SIG-M5 treated with dmso at 0.1 percent for 504 hours (cell line): Measurements from ENCODE around the gene C17orf67.

Source experiments
- DNase-seq: peaks from one replicate; lab custom pipeline; 2025; ENCODE audit not compliant: unreplicated experiment; lab: John Stamatoyannopoulos, UW

The C17orf67 gene

GRCh38 chr17:56834380-56835263 is 902 bp upstream of the C17orf67 start:
- DNase-seq: peak; percentile 67

- peak; percentile 92 for DNase-seq
These were observed 487 bp downstream of the C17orf67 start for GRCh38 chr17:56833057-56833808.

- no peak for DNase-seq
These were observed 1.3 kb downstream of the C17orf67 start for GRCh38 chr17:56832446-56832845.

DNA sequence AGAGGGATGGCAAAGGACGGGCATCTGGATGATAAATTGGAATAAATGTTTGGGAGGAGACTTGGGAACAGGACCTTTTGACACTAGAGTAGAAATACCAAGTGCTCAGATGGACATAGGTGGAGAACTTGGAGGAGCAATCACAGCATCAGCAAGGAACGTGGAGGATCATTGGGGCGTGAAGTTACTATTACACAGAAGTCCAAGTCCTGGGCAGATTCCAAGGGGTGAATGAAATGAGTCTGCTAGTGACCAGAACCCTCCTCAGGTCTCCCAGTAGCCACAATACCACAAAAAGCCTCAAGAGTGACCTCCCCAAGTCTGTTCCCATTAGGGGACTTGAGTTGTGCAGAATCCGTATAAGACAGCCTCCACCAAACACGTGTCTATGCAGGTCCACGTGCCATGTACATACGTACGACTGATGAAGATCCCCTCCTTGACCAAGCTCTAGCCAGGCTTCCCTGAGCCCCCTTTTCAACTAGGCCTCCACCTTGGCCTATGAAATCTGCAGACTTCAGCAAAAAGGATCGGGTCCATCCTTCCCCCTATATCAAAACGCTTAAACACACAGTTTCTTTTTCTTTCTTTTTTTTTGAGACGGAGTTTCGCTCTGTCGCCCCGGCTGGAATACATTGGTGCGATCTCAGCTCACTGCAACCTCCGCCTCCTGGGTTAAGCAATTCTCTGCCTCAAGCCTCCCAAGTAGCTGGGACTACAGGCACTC is 2.2 kb downstream of the C17orf67 start:
- no peak for DNase-seq

DNA sequence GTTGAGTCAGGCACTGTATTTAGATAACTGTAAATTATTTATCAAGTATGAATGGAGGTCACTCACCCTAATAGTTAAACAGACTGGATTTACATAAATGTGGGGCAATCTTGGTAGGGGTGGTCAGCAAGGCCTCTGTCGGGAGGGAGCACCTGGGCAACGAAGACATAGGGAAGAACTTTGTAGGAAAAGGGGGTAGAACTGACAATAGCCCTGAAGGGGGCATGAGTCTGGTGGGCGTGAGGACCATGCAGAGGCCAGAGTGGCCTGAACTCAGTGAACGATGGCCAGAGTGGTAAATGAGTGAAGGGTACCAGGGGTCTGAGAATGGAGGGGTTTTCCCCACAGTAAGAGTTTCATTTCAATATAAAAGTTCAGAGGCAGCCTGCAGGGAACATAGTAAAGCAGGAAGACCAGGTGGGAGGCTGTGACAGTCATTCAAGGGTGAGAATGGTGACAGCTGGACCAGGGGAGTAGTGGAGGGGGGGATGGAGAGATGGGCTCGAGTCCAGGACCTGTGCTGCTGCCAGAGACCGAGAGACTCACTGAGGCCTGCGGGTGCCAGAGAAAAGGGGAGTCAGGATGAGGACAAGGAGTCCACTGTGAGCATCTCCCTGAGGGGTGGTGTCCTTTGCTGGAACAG is 2.9 kb downstream of the C17orf67 start:
- DNase-seq: no peak

- DNase-seq: no peak
These were observed 6.9 kb downstream of the C17orf67 start for GRCh38 chr17:56826611-56827414.

GRCh38 chr17:56824503-56824902 is 9.2 kb downstream of the C17orf67 start:
- no peak for DNase-seq

GRCh38 chr17:56823848-56824247 is 9.9 kb downstream of the C17orf67 start:
- DNase-seq: no peak

DNA sequence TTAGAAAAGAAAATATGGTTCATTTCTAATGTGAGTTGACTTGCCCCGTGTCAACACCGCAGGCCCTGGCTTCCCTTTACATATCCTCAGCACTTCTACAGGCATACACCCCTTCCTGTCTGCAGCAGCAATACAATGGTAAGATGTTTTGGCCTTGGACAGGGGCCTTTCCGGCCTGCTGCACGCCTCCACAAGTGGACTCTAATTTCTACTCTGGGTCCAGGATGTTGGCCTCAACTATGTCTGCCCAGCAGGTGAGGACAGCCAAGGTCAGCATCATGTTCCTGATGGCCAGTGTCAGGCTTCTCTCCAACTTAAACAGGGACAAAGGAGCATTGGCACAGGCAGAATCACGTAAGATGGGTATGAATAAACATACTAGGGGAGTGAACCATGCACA is 11.0 kb downstream of the C17orf67 start:
- no peak for DNase-seq

DNA sequence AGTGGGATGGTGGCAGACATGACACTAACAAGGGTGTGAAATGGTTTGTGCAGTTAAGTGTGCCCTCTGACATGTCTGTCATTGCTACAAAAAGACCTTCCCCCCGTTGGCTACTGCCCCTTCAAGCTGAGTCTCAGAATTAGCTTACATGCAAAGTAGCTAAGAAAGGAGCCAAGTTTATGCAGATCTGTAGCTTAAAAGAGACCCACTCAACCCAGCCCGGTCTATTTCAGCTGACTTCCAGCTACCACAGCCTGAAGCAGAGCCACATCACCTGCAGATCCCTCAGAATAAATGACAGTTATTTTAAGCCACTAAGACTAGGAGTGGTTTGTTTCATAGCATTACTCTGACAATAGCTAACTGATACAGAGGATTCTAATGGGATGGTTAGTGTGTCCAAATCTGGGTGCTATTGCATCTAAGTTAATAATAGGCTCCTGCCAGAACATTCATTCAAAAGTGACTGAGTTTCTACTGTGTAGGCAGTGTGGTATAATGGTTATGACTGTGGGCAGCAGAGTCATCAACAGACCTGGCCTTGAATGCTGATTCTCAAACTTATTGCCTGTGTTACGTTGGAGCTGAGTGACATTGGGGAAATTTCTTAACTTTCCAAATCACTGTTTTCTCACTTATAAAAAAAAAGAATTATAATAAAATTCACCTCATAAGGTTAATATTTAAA is 11.7 kb downstream of the C17orf67 start:
- DNase-seq: no peak

GRCh38 chr17:56820207-56820606 is 13.5 kb downstream of the C17orf67 start:
- no peak for DNase-seq

DNA sequence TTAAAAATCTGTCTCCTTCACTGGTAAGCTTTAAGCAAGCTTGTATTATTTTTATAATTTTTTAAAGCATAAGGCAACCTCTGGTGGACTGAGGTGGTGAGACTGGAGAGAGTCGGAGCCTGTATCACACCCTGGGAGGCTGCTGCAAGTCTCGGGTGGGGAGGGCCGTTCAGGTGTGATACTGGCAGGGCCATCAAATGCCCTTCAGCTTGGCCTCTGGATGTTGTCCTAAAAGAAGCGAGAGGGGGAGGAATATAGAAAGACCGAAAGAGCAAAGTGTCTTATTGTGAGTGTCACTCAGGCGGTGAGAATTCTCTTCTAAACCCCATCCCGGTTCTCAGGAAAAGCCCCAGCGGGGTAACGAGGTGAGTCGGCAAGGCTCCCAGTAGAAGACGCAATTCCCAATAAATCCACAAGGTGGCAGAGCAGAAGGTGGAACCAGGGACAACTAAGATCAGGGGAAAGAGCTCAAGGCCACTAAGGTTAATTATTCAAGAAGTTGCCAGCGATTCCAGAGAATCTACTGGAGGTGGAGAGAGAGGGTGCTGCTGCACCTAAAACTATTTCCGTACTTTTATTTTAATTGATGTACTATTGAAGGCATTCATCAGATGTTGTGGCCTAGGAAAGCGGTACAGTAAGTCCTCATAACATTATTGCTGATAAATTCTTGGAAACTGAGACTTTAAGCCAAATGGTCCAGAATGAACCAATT is 14.1 kb downstream of the C17orf67 start:
- peak; percentile 81 for DNase-seq

DNA sequence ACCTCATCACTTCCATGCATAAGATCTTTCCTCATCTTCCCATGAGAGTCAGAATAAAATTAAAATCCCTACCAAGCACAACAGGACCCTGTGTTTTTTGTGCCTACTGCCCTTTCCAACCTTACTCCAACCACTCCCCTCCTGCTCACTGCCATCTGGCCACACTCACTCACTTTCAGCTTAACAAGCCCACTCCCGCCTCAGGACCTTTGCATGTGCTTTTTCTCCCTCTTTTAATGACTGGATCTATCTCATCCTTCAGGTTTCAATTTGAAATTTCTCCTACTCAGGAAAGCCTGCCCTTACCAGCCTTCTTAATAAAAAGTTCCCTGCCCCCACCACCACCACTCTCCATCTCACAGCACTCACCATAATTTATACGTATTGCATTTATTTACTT is 14.7 kb downstream of the C17orf67 start:
- DNase-seq: no peak

DNA sequence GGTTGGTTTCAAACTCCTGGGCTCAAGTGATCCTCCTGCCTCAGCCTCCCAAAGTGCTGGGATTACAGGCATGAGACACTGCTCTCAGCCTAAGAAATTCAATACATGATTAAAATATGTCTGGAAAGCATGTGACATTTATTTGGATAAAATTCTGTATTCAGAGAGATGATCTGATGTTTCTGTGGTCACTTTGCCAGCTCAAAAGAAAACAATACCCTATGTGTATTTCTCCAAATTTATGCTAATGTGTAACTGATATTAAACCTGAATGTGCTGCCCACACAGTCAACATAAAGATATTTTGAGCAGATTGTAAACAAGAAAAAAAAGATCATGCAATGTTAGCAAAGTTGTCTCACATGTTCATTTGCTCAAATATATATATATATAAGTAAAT is 16.7 kb downstream of the C17orf67 start:
- no peak for DNase-seq

GRCh38 chr17:56815711-56816110 is 18.0 kb downstream of the C17orf67 start:
- DNase-seq: no peak

DNA sequence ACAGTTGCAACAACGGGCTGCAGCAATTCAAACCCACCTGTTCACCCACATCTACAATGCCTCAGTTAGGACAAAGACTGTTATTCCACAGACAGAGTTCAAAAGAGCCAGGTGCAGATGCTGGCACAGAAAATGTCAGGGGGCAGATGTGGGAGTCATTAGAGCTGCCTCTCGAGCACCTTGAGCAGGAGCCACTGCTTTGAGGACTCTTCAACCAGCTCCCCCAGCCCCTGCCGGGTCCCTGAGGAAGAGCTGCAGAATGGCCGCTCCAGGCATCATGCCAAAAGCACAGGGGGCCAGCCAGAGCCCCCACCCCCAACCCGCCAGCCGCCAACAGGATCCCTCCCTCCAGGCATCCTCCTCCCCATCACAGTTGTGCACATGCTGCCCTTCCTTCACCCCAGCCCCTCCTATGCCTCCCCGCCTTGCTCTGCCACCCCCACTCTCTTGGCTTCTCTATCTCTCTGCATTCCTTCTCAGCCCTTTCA is 20.8 kb downstream of the C17orf67 start:
- DNase-seq: no peak

GRCh38 chr17:56810891-56811775 is 22.6 kb downstream of the C17orf67 start:
- DNase-seq: no peak

- DNase-seq: no peak
These were observed 23.4 kb downstream of the C17orf67 start for GRCh38 chr17:56810343-56810742.
